Esophagus muscularis mucosa (tissue), 4 donors: ENCODE data around the gene NMU. TPM values are rescaled to one million over a fixed set of nuclear protein-coding genes. Genes with fewer than 3 reads are reported as not detected.
"Not testable (repeated sequence)": the region's sequence is repeated elsewhere in the genome, so short reads cannot be mapped to it uniquely, and the experiment has no call there.

Source experiments
- DNase-seq: peaks from one replicate; pipeline ENCODE4 v3.0.0-alpha.2; 2017; ENCODE audit errors: extremely low spot score
- H3K27ac ChIP-seq, 4 donors: fragments of 200-600 bp; sonication (generic); replicated peaks in 1 of 4; 1 replicate in 3 of 4; 2 replicates in 1 of 4; pipeline ENCODE4 v1.5.1; 2016 to 2019; ENCODE audit warnings: mild to moderate bottlenecking in 1 of 4
- H3K27me3 ChIP-seq, 4 donors: fragments of 200-600 bp; sonication (generic); one replicate each; pipeline versions ENCODE4 v1.5.1 to v1.6.0; 2016 to 2019
- H3K36me3 ChIP-seq, 4 donors: fragments of 200-600 bp; sonication (generic); one replicate each; pipeline ENCODE4 v1.5.1; 2016 to 2019
- H3K4me1 ChIP-seq, 4 donors: fragments of 200-600 bp; sonication (generic); one replicate each; pipeline ENCODE4 v1.5.1; 2016 to 2019
- H3K4me3 ChIP-seq, 4 donors: fragments of 200-600 bp; sonication (generic); 1 replicate in 2 of 4; 2 replicates in 2 of 4; pipeline ENCODE4 v1.5.1; 2016 to 2019; ENCODE audit warnings: mild to moderate bottlenecking in 4 of 4, moderate library complexity in 1 of 4
- H3K9me3 ChIP-seq, 4 donors: fragments of 200-600 bp; sonication (generic); 1 replicate in 3 of 4; 2 replicates in 1 of 4; pipeline ENCODE4 v1.5.1; 2016 to 2019
- CTCF ChIP-seq, 3 experiments: fragments of 200-600 bp in 2 of 3; fragments of 450-650 bp in 1 of 3; sonication (generic) in 2 of 3; IDR thresholded peaks; one replicate each; pipeline ENCODE4 v1.5.1; 2017 to 2019; ENCODE audit warnings: antibody characterized with exemption in 3 of 3, mild to moderate bottlenecking in 2 of 3, moderate library complexity in 1 of 3
- EP300 ChIP-seq: sonication (generic); formaldehyde crosslinking; IDR thresholded peaks from one replicate; pipeline ENCODE4 v1.6.1; 2017; ENCODE audit warnings: antibody characterized with exemption
- POLR2A ChIP-seq: fragments of 450-650 bp; IDR thresholded peaks from one replicate; pipeline ENCODE4 v1.6.1; 2017; ENCODE audit warnings: antibody characterized with exemption, moderate library complexity, mild to moderate bottlenecking, low read depth
- POLR2AphosphoS5 ChIP-seq, 2 donors: sonication (generic); formaldehyde crosslinking; IDR thresholded peaks; one replicate each; pipeline ENCODE4 v1.6.1; 2017; ENCODE audit warnings: antibody characterized with exemption in 2 of 2
- WGBS: methylation state at CpG from one replicate; pipeline ENCODE4 v1.1.5; 2018; 5-methylcytosine and 5-hydroxymethylcytosine counted together
- intact Hi-C: fragments of 100-400 bp; cut with DNase I; formaldehyde crosslinking; loops from one replicate; pipeline ENCODE4 v1.15.1; 2023
- total RNA-seq, 4 donors: library from RNA; depleted of rRNA; stranded (reverse); fragments of >200 nt; gene quantifications; one replicate each; pipeline versions ENCODE4 v1.1.0 to v1.2.1, GENCODE V29; 2016

The NMU gene
- total RNA-seq, result not detected

GRCh38 chr4:55635741-55636655 lies at the start of gene NMU:
TSS of gene NMU (minus strand) at chr4:55636298. CDS start at chr4:55636192, 106 bp downstream.
- intact Hi-C loops, result no loop called here
- Histone ChIP-seq H3K4me3 (peak within 1 kb of the TSS; percentile 38 to 57 (median 51)), H3K36me3 (no peaks in the 10 kb centered on the region), H3K9me3 (no peaks in the 10 kb centered on the region), H3K27me3 (peaks cover 0 to 52% (median 27%) of the 10 kb centered on the region in 4 donors), H3K27ac (no peak within 1 kb of the TSS), H3K4me1 (peaks cover 8 to 24% (median 22%) of the 10 kb centered on the region in 4 donors)
- TF ChIP-seq POLR2A (no peak), CTCF (IDR thresholded peaks at IDR 0.05) (peak in 1 of 3 experiments; percentile 18)
- WGBS, result under 1% methylated on average over 53 of the region's 80 CpGs
- DNase-seq, result no peak

GRCh38 chr4:55684276-55684675 lies 48.2 kb upstream of the NMU start:
- DNase-seq, result no peak
- Histone ChIP-seq H3K36me3 (no peaks in the 10 kb centered on the region), H3K9me3 (no peaks in the 10 kb centered on the region), H3K27ac (no peak overlapping the region), H3K27me3 (no peaks in the 10 kb centered on the region), H3K4me3 (no peak overlapping the region), H3K4me1 (no peaks in the 10 kb centered on the region)
- WGBS, result 94% methylated on average over 3 of the region's 3 CpGs
- TF ChIP-seq EP300 (no peak), POLR2AphosphoS5 (IDR thresholded peaks at IDR 0.05) (no peak), POLR2A (no peak), CTCF (IDR thresholded peaks at IDR 0.05) (no peak)
- intact Hi-C loops, result no loop called here

GRCh38 chr4:55682797-55683196 lies 46.7 kb upstream of the NMU start:
- H3K27me3 ChIP-seq, H3K4me3 ChIP-seq, DNase-seq, H3K27ac ChIP-seq, H3K4me1 ChIP-seq, H3K9me3 ChIP-seq, H3K36me3 ChIP-seq, intact Hi-C loops: not testable (repeated sequence)
- 88% methylated on average over 3 of the region's 3 CpGs for WGBS

GRCh38 chr4:55682295-55682694 lies 46.2 kb upstream of the NMU start:
- Histone ChIP-seq H3K9me3 (no peaks in the 10 kb centered on the region), H3K4me3 (no peak overlapping the region), H3K4me1 (no peaks in the 10 kb centered on the region), H3K27me3 (no peaks in the 10 kb centered on the region), H3K27ac (no peak overlapping the region), H3K36me3 (no peaks in the 10 kb centered on the region)
- TF ChIP-seq EP300, result no peak
- no peak for TF ChIP-seq CTCF (IDR thresholded peaks at IDR 0.05)
- TF ChIP-seq POLR2AphosphoS5 (IDR thresholded peaks at IDR 0.05), result no peak
- no peak for TF ChIP-seq POLR2A
- 55% methylated on average over 1 of the region's 1 CpG for WGBS
- no peak for DNase-seq
- intact Hi-C loops, result no loop called here

- intact Hi-C loops, result no loop called here
These were observed 45.3 kb upstream of the NMU start for GRCh38 chr4:55681430-55681829.

More at GRCh38 chr4:55681430-55681829, 45.3 kb upstream of the NMU start:
- no peaks in the 10 kb centered on the region for H3K9me3 ChIP-seq
- WGBS, result 100% methylated on average over 3 of the region's 3 CpGs
- H3K4me1 ChIP-seq, result no peaks in the 10 kb centered on the region
- H3K36me3 ChIP-seq, result no peaks in the 10 kb centered on the region
- H3K27ac ChIP-seq, result no peak overlapping the region
- DNase-seq, result no peak
- no peak overlapping the region for H3K4me3 ChIP-seq
- TF ChIP-seq EP300 (no peak), POLR2A (no peak), CTCF (IDR thresholded peaks at IDR 0.05) (no peak), POLR2AphosphoS5 (IDR thresholded peaks at IDR 0.05) (no peak)
- H3K27me3 ChIP-seq, result no peaks in the 10 kb centered on the region
